Measurements from ENCODE around the gene MEGF9.
"Not testable (repeated sequence)": the region's sequence is repeated elsewhere in the genome, so short reads cannot be mapped to it uniquely, and the experiment has no call there.

The MEGF9 gene

GRCh38 chr9:120659209-120659608 lies 55.1 kb downstream of the MEGF9 start:
- Histone ChIP-seq H3K9me3 (ENCODE audit: low read length) (no peaks in the 10 kb centered on the region), H3K4me3 (ENCODE audit: low read length) (no peak overlapping the region), H3K4me1 (ENCODE audit: insufficient read depth, low read length) (peaks cover 6% of the 10 kb centered on the region), H3K36me3 (ENCODE audit: insufficient read depth, low read length) (no peaks in the 10 kb centered on the region), H2AFZ (ENCODE audit: low read depth, low read length) (no peak overlapping the region), H3K27me3 (ENCODE audit: insufficient read depth, low read length) (no peaks in the 10 kb centered on the region)

DNA sequence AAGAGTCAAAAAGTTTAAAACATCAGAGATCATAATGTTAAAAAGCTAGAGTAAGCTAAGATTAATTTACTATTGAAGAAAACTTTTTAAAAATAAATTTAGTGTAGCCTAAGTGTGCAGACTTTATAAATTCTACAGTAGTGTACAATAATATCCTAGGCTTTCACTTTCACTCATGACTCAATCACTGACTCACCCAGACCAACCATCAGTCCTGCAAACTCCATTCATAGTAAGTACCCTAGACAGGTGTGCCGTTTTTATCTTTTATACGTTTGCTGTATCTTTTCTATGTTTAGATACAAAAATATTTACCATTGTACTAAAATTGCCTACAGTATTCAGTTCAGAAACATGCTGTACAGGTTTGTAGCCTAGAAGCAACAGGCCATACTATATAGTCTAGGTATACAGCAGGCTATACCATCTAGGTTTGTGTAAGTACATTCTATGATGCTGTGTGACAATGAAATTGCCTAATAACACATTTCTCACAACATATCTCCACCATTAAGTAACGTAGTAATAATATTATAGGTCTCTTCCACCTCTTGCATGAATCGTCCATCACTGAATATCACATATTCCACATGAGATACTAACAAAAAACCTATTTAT lies 59.2 kb downstream of the MEGF9 start:
- Histone ChIP-seq H3K4me1 (ENCODE audit: insufficient read depth, low read length) (no peaks in the 10 kb centered on the region), H3K27me3 (ENCODE audit: insufficient read depth, low read length) (no peaks in the 10 kb centered on the region), H3K36me3 (ENCODE audit: insufficient read depth, low read length) (no peaks in the 10 kb centered on the region), H2AFZ (ENCODE audit: low read depth, low read length) (no peak overlapping the region), H3K4me3 (ENCODE audit: low read length) (no peak overlapping the region), H3K9me3 (ENCODE audit: low read length) (no peaks in the 10 kb centered on the region)

DNA sequence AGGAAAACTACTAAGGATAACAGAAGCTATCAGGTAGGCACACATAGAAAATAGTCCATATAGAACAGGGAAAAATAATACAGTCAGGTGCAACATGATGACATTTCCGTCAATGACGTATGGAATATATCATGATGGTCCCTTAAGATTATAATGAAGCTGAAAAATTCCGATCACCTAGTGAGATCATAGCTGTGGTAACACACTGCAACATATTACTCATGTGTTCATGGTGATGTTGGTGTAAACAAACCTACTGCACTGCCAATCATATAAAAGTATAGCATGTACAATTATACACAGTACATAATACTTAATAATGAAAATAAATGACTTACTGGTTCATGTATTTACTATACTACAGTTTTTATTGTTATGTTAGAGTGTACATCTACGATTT lies 60.0 kb downstream of the MEGF9 start:
- H3K4me3 ChIP-seq (ENCODE audit: low read length): no peak overlapping the region
- H3K9me3 ChIP-seq (ENCODE audit: low read length): peaks cover 1% of the 10 kb centered on the region
- H3K36me3 ChIP-seq (ENCODE audit: insufficient read depth, low read length): peaks cover 3% of the 10 kb centered on the region
- H3K27me3 ChIP-seq (ENCODE audit: insufficient read depth, low read length): no peaks in the 10 kb centered on the region
- H2AFZ ChIP-seq (ENCODE audit: low read depth, low read length): no peak overlapping the region
- no peaks in the 10 kb centered on the region for H3K4me1 ChIP-seq (ENCODE audit: insufficient read depth, low read length)

DNA sequence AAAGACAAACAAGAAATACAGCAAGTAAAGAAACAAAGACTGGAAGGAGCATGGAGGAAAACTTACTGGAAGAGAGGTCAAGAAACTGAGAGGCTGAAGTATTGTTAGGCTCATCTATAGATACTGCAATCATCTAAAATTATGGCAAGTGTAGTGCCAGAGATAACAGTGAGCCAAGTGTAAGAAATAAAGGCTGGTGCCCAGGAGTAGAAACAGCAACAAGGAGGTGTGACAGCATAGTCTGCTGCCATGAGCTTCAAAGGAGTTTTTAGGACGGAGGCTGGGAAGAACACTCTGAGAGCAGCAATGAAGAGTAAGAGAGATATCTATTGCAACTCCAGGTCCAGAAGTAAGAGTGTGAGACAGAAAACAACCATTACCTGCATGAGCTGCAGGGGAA lies 60.5 kb downstream of the MEGF9 start:
- Histone ChIP-seq H2AFZ (ENCODE audit: low read depth, low read length) (no peak overlapping the region), H3K4me3 (ENCODE audit: low read length) (no peak overlapping the region), H3K4me1 (ENCODE audit: insufficient read depth, low read length) (no peaks in the 10 kb centered on the region), H3K27me3 (ENCODE audit: insufficient read depth, low read length) (no peaks in the 10 kb centered on the region), H3K9me3 (ENCODE audit: low read length) (peaks cover 2% of the 10 kb centered on the region), H3K36me3 (ENCODE audit: insufficient read depth, low read length) (peaks cover 4% of the 10 kb centered on the region)

DNA sequence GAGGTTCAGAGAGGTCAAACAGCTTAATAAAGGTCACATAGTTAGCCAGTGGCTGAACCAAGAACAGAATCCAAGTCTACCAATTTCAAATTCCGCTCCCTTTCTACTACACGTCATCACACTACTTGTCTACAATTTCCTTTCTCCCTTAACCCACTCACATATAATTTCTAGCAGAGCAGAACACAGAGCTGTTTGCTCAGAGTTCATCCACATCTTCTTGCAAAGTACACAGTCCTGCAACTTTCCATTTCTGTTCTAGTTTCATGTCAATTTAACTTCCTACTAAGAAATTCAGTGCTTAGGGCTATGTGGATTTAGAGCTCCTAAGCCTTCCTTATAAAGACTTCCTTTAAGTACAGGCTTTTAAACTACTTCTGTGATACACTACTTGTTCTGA lies 61.3 kb downstream of the MEGF9 start:
- Histone ChIP-seq H3K4me3 (ENCODE audit: low read length) (no peak overlapping the region), H2AFZ (ENCODE audit: low read depth, low read length) (no peak overlapping the region), H3K9me3 (ENCODE audit: low read length) (peaks cover 2% of the 10 kb centered on the region), H3K36me3 (ENCODE audit: insufficient read depth, low read length) (peaks cover 4% of the 10 kb centered on the region), H3K4me1 (ENCODE audit: insufficient read depth, low read length) (no peaks in the 10 kb centered on the region), H3K27me3 (ENCODE audit: insufficient read depth, low read length) (no peaks in the 10 kb centered on the region)

GRCh38 chr9:120650352-120650751 lies 63.9 kb downstream of the MEGF9 start:
- Histone ChIP-seq H2AFZ (ENCODE audit: low read depth, low read length) (no peak overlapping the region), H3K4me1 (ENCODE audit: insufficient read depth, low read length) (no peaks in the 10 kb centered on the region), H3K4me3 (ENCODE audit: low read length) (no peak overlapping the region), H3K9me3 (ENCODE audit: low read length) (peaks cover 2% of the 10 kb centered on the region), H3K27me3 (ENCODE audit: insufficient read depth, low read length) (no peaks in the 10 kb centered on the region), H3K36me3 (ENCODE audit: insufficient read depth, low read length) (peaks cover 4% of the 10 kb centered on the region)

GRCh38 chr9:120648581-120649197 lies 65.6 kb downstream of the MEGF9 start:
- H3K27me3 ChIP-seq (ENCODE audit: insufficient read depth, low read length): no peaks in the 10 kb centered on the region
- no peaks in the 10 kb centered on the region for H3K4me1 ChIP-seq (ENCODE audit: insufficient read depth, low read length)
- H3K9me3 ChIP-seq (ENCODE audit: low read length): peaks cover 2% of the 10 kb centered on the region
- H2AFZ ChIP-seq (ENCODE audit: low read depth, low read length): no peak overlapping the region
- no peak overlapping the region for H3K4me3 ChIP-seq (ENCODE audit: low read length)
- peaks cover 4% of the 10 kb centered on the region for H3K36me3 ChIP-seq (ENCODE audit: insufficient read depth, low read length)

- Histone ChIP-seq H3K4me3 (ENCODE audit: low read length) (no peak overlapping the region), H2AFZ (ENCODE audit: low read depth, low read length) (no peak overlapping the region), H3K9me3 (ENCODE audit: low read length) (peaks cover 2% of the 10 kb centered on the region), H3K27me3 (ENCODE audit: insufficient read depth, low read length) (no peaks in the 10 kb centered on the region), H3K36me3 (ENCODE audit: insufficient read depth, low read length) (peaks cover 4% of the 10 kb centered on the region), H3K4me1 (ENCODE audit: insufficient read depth, low read length) (no peaks in the 10 kb centered on the region)
Measured at GRCh38 chr9:120646948-120647347, 67.3 kb downstream of the MEGF9 start.

DNA sequence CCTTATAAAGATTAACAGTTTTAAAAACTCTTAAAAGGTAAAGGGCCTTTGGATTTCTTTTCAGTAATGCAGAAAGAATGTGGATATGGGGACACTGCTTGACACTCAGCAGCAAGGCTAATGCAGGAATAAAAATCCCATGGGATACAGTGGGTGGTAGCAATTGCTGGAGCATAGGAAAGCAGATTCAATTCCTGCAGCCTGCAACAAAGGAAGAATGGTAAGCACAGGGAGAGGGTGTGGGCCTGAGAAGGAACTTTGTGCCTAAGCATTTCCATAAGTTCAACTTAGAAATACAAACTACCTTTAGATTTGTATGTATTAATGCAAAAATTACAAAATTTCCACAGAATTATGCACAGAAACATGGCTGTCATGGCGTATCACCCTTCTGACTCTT lies 68.5 kb downstream of the MEGF9 start:
- Histone ChIP-seq H3K27me3 (ENCODE audit: insufficient read depth, low read length) (no peaks in the 10 kb centered on the region), H3K36me3 (ENCODE audit: insufficient read depth, low read length) (peaks cover 4% of the 10 kb centered on the region), H3K4me3 (ENCODE audit: low read length) (no peak overlapping the region), H3K9me3 (ENCODE audit: low read length) (peaks cover 4% of the 10 kb centered on the region), H2AFZ (ENCODE audit: low read depth, low read length) (no peak overlapping the region), H3K4me1 (ENCODE audit: insufficient read depth, low read length) (no peaks in the 10 kb centered on the region)

DNA sequence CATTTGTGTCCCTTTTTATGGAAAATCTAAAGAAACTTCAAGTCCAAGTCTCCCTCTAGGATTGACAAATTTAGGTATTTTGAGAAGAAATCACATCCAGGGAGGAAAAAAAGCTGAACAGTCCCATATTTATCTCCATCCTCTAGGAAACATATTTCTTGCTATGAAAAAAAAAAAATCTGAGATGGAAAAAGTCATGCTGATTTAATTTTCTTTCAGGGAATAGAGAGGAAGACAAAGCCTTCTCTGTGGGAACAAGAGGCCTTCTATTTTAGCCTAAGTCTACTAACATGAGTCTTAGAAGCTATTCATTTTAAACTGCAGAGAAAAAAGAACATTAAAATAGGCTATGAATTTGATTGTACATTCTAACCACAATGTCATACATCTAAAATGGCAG lies 71.2 kb downstream of the MEGF9 start:
- H3K27me3 ChIP-seq (ENCODE audit: insufficient read depth, low read length): no peaks in the 10 kb centered on the region
- H3K36me3 ChIP-seq (ENCODE audit: insufficient read depth, low read length): no peaks in the 10 kb centered on the region
- peaks cover 2% of the 10 kb centered on the region for H3K9me3 ChIP-seq (ENCODE audit: low read length)
- H3K4me1 ChIP-seq (ENCODE audit: insufficient read depth, low read length): no peaks in the 10 kb centered on the region
- no peak overlapping the region for H2AFZ ChIP-seq (ENCODE audit: low read depth, low read length)
- H3K4me3 ChIP-seq (ENCODE audit: low read length): no peak overlapping the region

DNA sequence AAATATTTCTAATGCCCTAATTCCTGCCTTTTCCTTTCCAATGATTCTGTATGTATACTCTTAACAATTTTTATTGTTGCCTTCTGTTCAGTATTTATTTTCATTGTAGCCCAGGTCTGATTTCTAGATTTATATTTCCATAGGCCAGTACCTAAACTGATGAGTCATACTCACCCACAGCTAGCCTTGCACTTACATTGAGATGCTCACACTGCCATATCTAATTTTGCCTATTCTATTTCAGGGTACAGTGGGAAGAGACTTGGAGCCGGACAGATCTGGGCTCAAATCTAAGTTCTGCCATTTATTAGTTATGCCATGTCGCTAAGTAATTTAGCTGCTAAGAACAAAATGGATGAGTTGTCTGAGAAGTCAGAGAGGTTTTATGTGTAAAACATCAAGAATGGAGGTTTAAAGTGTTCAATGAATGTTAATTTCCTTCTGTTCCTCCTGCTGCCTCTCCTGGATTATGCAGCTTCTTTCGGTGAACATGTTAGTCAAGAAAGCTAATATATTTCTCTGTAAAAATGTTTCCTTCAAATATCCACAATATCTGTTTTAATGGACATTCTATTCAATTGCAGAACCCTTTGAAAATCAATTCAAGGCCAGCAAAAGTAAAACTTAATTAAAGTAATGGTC lies 72.0 kb downstream of the MEGF9 start:
- Histone ChIP-seq H3K4me3 (ENCODE audit: low read length) (no peak overlapping the region), H3K36me3 (ENCODE audit: insufficient read depth, low read length) (no peaks in the 10 kb centered on the region), H3K27me3 (ENCODE audit: insufficient read depth, low read length) (no peaks in the 10 kb centered on the region), H3K4me1 (ENCODE audit: insufficient read depth, low read length) (no peaks in the 10 kb centered on the region), H3K9me3 (ENCODE audit: low read length) (peaks cover 5% of the 10 kb centered on the region), H2AFZ (ENCODE audit: low read depth, low read length) (no peak overlapping the region)

- H3K27me3 ChIP-seq (ENCODE audit: insufficient read depth, low read length); H3K4me1 ChIP-seq (ENCODE audit: insufficient read depth, low read length); H3K4me3 ChIP-seq (ENCODE audit: low read length); H2AFZ ChIP-seq (ENCODE audit: low read depth, low read length); H3K36me3 ChIP-seq (ENCODE audit: insufficient read depth, low read length); H3K9me3 ChIP-seq (ENCODE audit: low read length): not testable (repeated sequence)
Measured at GRCh38 chr9:120640874-120641273, 73.4 kb downstream of the MEGF9 start.

DNA sequence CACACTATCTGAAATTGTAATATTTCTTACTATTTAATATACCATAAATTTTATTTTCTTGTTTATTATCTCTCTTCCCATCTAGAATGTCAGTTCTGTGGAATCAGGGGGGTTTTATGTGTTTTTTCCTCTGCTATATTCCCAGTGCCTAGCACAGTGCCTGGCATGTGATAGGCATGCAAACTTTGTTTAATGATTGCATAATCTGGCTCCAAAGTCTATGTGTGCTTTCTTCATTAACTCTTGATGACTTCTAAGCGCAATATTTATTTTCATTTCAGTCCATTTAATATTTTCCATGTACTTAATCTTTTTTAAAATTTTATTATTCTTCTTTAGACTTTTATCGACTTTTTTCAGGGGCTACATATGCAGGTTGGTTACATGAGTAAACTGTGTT lies 73.9 kb downstream of the MEGF9 start:
- Histone ChIP-seq H3K27me3 (ENCODE audit: insufficient read depth, low read length) (no peaks in the 10 kb centered on the region), H3K4me1 (ENCODE audit: insufficient read depth, low read length) (no peaks in the 10 kb centered on the region), H3K9me3 (ENCODE audit: low read length) (peaks cover 12% of the 10 kb centered on the region), H3K4me3 (ENCODE audit: low read length) (no peak overlapping the region), H3K36me3 (ENCODE audit: insufficient read depth, low read length) (no peaks in the 10 kb centered on the region), H2AFZ (ENCODE audit: low read depth, low read length) (no peak overlapping the region)

All from neuron (in vitro differentiated cells).